HL-60 (cell line): ENCODE results near the gene NUDT19.

Experiments
- CTCF ChIP-seq: IDR thresholded peaks from one replicate; pipeline ENCODE4 v1.5.1; 2011; ENCODE audit warnings: low read length, control low read depth, inconsistent platforms; ENCODE audit not compliant: insufficient read depth
- GABPA ChIP-seq: IDR thresholded peaks from 2 replicates; pipeline ENCODE4 v1.6.1; 2012; ENCODE audit warnings: low read depth
- POLR2AphosphoS5 ChIP-seq: IDR thresholded peaks from 2 replicates; pipeline ENCODE4 v1.6.1; 2012; ENCODE audit warnings: low read depth
- REST ChIP-seq: IDR thresholded peaks from 2 replicates; pipeline ENCODE4 v1.6.1; 2012; ENCODE audit warnings: low read depth; ENCODE audit not compliant: insufficient replicate concordance
- SPI1 ChIP-seq: IDR thresholded peaks from 2 replicates; pipeline ENCODE4 v1.6.1; 2012; ENCODE audit warnings: low read depth, mild to moderate bottlenecking, borderline replicate concordance

GRCh38 chr19:32671883-32672593, 19.6 kb upstream of the NUDT19 start:
- TF ChIP-seq CTCF (no peak), REST (no peak), SPI1 (no peak), POLR2AphosphoS5 (peak; percentile 46; the same call in 1 of the 2 replicates), GABPA (no peak)
